ENCODE results near the gene FCN2.

Gene FCN2

DNA sequence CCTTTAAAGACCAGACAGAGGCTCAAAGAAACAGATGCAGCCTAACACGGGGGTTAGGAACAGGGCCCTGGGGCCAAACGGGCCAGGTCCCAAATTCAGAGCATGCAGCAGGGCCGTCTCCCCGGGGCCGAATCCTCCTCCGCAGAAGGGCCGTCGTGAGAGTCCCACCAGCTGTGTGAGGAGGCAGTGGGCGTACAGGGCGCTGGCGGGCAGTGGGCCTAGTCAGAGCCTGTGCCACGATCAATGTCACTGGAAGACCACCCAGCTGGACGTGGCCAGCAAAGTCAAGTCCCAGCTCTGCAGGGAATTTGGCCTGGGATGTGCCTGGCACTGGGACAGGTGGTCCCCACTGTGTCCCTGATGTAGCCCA lies 15.8 kb upstream of the FCN2 start:
- ChIA-PET POLR2A (no interaction called here), CTCF (no interaction called here)
- no peak for DNase-seq (ENCODE audit: extremely low spot score)
- TF ChIP-seq, protein P1, sequence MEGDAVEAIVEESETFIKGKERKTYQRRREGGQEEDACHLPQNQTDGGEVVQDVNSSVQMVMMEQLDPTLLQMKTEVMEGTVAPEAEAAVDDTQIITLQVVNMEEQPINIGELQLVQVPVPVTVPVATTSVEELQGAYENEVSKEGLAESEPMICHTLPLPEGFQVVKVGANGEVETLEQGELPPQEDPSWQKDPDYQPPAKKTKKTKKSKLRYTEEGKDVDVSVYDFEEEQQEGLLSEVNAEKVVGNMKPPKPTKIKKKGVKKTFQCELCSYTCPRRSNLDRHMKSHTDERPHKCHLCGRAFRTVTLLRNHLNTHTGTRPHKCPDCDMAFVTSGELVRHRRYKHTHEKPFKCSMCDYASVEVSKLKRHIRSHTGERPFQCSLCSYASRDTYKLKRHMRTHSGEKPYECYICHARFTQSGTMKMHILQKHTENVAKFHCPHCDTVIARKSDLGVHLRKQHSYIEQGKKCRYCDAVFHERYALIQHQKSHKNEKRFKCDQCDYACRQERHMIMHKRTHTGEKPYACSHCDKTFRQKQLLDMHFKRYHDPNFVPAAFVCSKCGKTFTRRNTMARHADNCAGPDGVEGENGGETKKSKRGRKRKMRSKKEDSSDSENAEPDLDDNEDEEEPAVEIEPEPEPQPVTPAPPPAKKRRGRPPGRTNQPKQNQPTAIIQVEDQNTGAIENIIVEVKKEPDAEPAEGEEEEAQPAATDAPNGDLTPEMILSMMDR (IDR thresholded peaks at IDR 0.05; ENCODE audit: control extremely low read depth, extremely low read depth, low read depth, missing control alignments) = no peak

DNA sequence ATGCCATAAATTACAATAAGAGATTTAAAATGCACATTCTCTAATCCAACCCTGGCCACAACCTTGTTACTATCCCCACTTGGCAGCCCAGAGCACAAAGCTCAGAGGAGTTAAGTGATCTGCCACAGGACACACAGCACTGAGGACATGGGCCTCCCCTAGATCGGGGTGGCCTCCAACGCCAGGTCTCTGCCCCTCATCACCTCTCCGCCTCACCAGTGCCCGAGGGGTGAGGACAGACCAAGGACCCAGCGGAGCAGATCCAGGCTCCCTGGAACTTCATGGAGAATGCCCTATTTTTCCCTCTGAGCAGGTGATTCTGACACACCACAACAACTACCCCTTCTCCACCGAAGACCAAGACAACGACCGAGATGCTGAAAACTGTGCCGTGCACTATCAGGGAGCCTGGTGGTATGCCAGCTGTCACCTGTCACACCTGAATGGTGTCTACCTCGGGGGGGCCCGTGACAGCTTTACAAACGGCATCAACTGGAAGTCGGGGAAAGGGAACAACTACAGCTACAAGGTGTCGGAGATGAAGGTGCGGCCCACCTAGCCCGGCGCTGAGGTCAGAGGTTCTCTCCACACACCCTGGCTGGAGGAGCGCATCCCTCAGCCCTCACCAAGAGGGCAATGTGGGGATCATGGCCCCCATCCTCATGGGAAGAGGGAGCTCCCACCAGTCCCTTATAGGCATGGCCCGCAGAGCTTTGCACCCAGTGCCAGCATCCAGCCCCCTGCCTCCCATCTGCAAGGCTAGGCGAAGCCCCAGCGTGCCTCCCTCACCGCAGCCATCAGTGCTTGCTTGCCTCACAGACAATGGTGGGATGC lies 12.5 kb upstream of the FCN2 start:
- ChIA-PET POLR2A (no interaction called here), CTCF (no interaction called here)
- TF ChIP-seq, protein P1 (IDR thresholded peaks at IDR 0.05; ENCODE audit: control extremely low read depth, extremely low read depth, low read depth, missing control alignments) = no peak
- no peak for DNase-seq (ENCODE audit: extremely low spot score)

DNA sequence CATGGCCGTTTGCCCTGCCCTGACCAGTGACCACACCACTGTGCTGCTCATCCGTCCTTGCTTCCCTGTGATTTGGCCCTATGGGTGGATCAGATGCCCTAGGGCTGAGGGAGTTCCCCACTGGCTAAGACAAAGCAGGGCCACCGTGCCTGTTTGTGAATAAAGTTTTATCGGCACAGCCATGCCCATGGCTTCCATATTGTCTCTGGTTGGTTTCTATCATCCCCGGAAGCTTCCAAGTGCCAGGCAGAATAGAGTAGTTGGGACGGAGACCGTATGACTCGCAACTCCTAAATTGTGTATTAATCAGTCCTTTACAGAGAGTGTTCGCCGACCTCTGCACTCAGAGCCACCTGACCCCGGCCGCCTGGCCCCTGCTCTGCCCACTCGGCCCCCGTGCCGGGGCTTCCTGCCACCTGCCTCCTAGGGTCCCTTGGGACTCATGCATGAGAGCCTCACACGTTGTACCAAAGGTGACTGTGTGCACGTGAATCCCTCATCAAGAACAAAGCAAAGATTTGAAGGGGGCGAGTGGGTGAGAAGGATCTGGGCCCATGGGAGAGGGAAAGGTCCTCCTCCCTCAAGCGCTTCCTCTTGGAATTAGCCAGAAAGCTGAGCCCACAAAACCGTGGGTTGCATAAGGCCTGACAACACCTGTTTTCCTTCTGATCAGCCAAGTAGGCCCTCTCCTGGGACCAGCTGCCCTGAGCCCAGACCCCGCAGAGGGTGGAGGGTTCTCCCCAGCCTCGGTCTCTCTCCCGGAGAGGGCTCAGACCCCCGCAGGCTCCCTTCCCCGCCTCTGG lies 11.7 kb upstream of the FCN2 start:
- TF ChIP-seq, protein P1 (IDR thresholded peaks at IDR 0.05; ENCODE audit: control extremely low read depth, extremely low read depth, low read depth, missing control alignments) = no peak
- DNase-seq (ENCODE audit: extremely low spot score) = no peak
- ChIA-PET CTCF (no interaction called here), POLR2A (no interaction called here)

DNA sequence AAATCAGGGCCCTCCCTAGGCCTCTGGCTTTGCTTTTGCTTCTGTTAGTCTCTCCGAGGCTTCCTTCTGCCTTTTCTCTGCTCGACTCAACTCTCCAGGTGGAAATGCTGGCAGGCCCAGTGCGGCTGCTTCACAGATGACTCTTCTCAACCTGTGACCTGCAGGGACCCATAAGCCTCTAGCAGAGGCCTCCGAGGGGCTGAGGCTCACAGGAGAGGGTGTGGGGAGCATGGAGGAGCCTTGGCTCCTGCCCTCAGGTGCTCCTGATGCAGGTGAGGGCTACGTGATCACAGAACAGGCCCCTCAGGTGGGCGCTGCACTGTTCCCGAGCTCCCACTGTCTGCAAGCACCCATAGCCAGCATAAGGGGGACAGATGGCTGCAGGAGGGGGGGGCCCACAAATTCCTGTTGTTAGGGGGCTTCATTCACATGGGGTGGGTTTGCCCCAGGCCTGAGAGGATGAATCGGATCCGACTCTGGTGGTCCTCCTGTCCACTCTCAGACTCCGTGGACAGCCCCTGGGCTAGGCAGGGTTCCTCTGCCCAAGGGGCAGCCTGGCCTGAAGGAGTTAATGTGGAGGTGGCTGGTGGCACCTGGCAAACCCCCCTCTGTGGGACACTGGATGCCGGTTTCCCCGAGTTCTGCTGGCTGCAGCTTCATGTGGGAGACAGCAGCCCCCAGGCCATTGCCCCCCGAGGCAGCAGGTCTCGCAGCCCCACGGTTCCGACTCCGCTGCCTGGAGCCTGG lies 10.9 kb upstream of the FCN2 start:
- TF ChIP-seq, protein P1 (IDR thresholded peaks at IDR 0.05; ENCODE audit: control extremely low read depth, extremely low read depth, low read depth, missing control alignments) = no peak
- POLR2A ChIA-PET = no interaction called here
- CTCF ChIA-PET = no interaction called here
- no peak for DNase-seq (ENCODE audit: extremely low spot score)

DNA sequence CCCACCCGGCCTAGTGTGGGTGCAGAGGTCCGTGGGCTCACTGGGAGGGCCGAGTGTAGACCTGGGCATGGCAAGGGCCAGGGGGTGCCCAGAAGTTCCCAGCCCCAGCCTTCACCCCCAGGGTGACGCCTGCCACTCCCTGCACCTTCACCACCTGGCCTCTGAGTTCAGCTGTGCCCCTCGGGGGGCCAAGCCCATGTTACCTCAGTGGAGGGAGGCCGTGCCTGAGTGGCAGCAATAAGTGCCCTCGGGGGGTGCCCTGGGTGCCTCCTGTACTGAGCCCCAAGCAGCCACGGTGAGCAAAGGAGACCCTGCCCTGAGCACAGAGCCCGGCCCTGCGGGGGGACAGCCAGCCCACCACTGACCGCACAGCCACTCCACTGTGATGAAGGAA lies 10.3 kb upstream of the FCN2 start:
- CTCF ChIA-PET = no interaction called here
- POLR2A ChIA-PET = no interaction called here
- DNase-seq (ENCODE audit: extremely low spot score) = no peak
- TF ChIP-seq, protein P1 (IDR thresholded peaks at IDR 0.05; ENCODE audit: control extremely low read depth, extremely low read depth, low read depth, missing control alignments) = no peak
